A549 (cell line): ENCODE data around the gene FAM9C.

ENCODE experiments used
- CHD4 ChIP-seq: fragments of 200-600 bp; sonication (generic); IDR thresholded peaks from 2 replicates; pipeline ENCODE4 v1.6.1; 2016; ENCODE audit warnings: antibody characterized with exemption, mild to moderate bottlenecking, borderline replicate concordance
- EP300 ChIP-seq, 2 experiments: fragments of >200 bp; sonication (Bioruptor Twin); formaldehyde crosslinking; IDR thresholded peaks; 2 replicates in 1 of 2; 3 replicates in 1 of 2; pipeline ENCODE4 v1.6.1; 2016 to 2017
- HDAC2 ChIP-seq: fragments of 200-600 bp; sonication (generic); IDR thresholded peaks from 2 replicates; pipeline ENCODE4 v1.6.1; 2016
- MAFK ChIP-seq: fragments of 450-650 bp; IDR thresholded peaks from 2 replicates; pipeline ENCODE4 v1.6.1; 2014; ENCODE audit not compliant: partially characterized antibody
- POLR2A ChIP-seq: IDR thresholded peaks from 2 replicates; pipeline ENCODE4 v1.6.1; 2012; ENCODE audit warnings: mild to moderate bottlenecking, low read length
- SMC3 ChIP-seq: fragments of >200 bp; sonication (Bioruptor Twin); formaldehyde crosslinking; IDR thresholded peaks from 3 replicates; pipeline ENCODE4 v1.6.1; 2018; ENCODE audit warnings: inconsistent platforms
- TF ChIP-seq, protein P1 (sequence below): fragments of >200 bp; sonication (Bioruptor Twin); formaldehyde crosslinking; IDR thresholded peaks from 3 replicates; pipeline ENCODE4 v1.5.1; 2016

DNA sequence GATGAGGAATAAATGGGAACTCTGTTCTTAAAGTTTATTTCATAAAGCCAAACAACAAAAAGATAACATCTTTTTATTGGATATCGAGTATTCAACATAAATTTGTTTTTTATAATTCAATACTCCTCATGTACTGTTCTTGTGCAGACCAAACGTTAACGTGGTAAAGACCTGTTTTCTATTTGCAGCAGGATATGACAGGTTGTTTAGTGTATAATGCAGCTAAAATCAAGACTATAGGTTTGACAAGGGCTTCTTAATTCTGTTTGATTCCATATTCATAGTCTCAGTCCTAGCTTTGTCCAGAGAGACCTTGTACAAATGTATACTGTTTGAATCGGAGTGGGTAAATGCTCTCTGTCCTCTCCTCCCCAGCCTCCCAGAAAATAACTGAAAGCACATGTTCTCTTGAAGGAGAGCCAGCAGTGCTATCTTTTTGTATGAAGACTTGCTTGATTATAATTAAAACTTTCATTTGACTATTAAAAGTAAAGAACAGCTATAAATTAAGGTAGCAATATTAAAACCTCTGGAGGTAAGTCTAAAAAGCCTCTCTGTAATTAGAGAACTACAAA, 51.8 kb downstream of the FAM9C start:
- TF ChIP-seq EP300 (IDR thresholded peaks at IDR 0.05) (no peak), POLR2A (no peak), CHD4 (no peak), SMC3 (no peak), MAFK (no peak), HDAC2 (no peak)
- TF ChIP-seq, protein P1, sequence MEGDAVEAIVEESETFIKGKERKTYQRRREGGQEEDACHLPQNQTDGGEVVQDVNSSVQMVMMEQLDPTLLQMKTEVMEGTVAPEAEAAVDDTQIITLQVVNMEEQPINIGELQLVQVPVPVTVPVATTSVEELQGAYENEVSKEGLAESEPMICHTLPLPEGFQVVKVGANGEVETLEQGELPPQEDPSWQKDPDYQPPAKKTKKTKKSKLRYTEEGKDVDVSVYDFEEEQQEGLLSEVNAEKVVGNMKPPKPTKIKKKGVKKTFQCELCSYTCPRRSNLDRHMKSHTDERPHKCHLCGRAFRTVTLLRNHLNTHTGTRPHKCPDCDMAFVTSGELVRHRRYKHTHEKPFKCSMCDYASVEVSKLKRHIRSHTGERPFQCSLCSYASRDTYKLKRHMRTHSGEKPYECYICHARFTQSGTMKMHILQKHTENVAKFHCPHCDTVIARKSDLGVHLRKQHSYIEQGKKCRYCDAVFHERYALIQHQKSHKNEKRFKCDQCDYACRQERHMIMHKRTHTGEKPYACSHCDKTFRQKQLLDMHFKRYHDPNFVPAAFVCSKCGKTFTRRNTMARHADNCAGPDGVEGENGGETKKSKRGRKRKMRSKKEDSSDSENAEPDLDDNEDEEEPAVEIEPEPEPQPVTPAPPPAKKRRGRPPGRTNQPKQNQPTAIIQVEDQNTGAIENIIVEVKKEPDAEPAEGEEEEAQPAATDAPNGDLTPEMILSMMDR, result no peak
